Upper lobe of left lung (tissue), 4 donors: ENCODE data around the gene IQSEC1.

Experiments
- CTCF ChIP-seq, 6 experiments: fragments of 450-650 bp in 4 of 6; fragments of 200-600 bp in 2 of 6; sonication (generic) in 2 of 6; IDR thresholded peaks; one replicate each; pipeline ENCODE4 v1.5.1; 2016 to 2019; ENCODE audit warnings: antibody characterized with exemption in 6 of 6
- EP300 ChIP-seq, 4 donors: sonication (generic); formaldehyde crosslinking; IDR thresholded peaks; one replicate each; pipeline ENCODE4 v1.5.1; 2017; ENCODE audit warnings: antibody characterized with exemption in 4 of 4, control low read depth in 2 of 4
- POLR2AphosphoS5 ChIP-seq, 2 donors: sonication (generic); formaldehyde crosslinking; IDR thresholded peaks; one replicate each; pipeline ENCODE4 v1.5.1; 2017; ENCODE audit warnings: antibody characterized with exemption in 2 of 2

GRCh38 chr3:13104511-13104910 lies 31.3 kb upstream of the IQSEC1 start:
- no peak for TF ChIP-seq CTCF (IDR thresholded peaks at IDR 0.05)
- TF ChIP-seq POLR2AphosphoS5 (IDR thresholded peaks at IDR 0.05), result no peak
- TF ChIP-seq EP300 (IDR thresholded peaks at IDR 0.05), result no peak
